H1 (cell line): ENCODE results near the gene PTCRA.

Experiments used
- POLR2A ChIP-seq, 2 experiments: IDR thresholded peaks; 1 replicate in 1 of 2; 2 replicates in 1 of 2; pipeline ENCODE4 v1.6.1; 2011; ENCODE audit warnings: low read depth in 2 of 2, low read length in 2 of 2, mild to moderate bottlenecking in 2 of 2; ENCODE audit errors: control extremely low read depth in 1 of 2
- RAD21 ChIP-seq, 2 experiments: IDR thresholded peaks in 1 of 2; conservative IDR thresholded peaks in 1 of 2; 2 replicates each; pipeline ENCODE4 v1.6.1; 2011; ENCODE audit warnings: low read depth in 2 of 2, low read length in 2 of 2, improper control_type of control experiment in 1 of 2, inconsistent platforms in 1 of 2, mild to moderate bottlenecking in 1 of 2, moderate library complexity in 1 of 2
- YY1 ChIP-seq: IDR thresholded peaks from 2 replicates; pipeline ENCODE4 v1.6.1; 2011; ENCODE audit warnings: low read depth, mild to moderate bottlenecking, low read length

- TF ChIP-seq POLR2A (IDR thresholded peaks at IDR 0.05; ENCODE audit: control extremely low read depth in 1 of 2, low read depth in 2 of 2, low read length in 2 of 2) (no peak), YY1 (no peak), RAD21 (IDR thresholded peaks at IDR 0.05 in 1 of 2, conservative IDR thresholded peaks at IDR 0.05 in 1 of 2; ENCODE audit: low read depth in 2 of 2, low read length in 2 of 2) (no peak)
Observed at GRCh38 chr6:42971746-42972327, 56.0 kb downstream of the PTCRA start.
